DMS 273 treated with DMSO at 0.1 percent for 48 hours (cell line): Measurements from ENCODE around the gene ZXDC.
A peak's percentile ranks its signal among the peaks of the same experiment; 100 is the strongest.

Source experiments
- DNase-seq: peaks from one replicate; lab custom pipeline; 2025; lab: John Stamatoyannopoulos, UW

Gene ZXDC

GRCh38 chr3:126475413-126476114 lies at the start of gene ZXDC:
Gene ZXDC, minus strand, starts transcription at chr3:126475891. Its CDS starts 26 bp downstream, at chr3:126475865.
- DNase-seq, result peak; percentile 83

- no peak for DNase-seq
Observed at GRCh38 chr3:126525091-126525852, 49.6 kb upstream of the ZXDC start.

GRCh38 chr3:126524429-126524988 lies 48.8 kb upstream of the ZXDC start:
- no peak for DNase-seq

GRCh38 chr3:126523745-126524428 lies 48.2 kb upstream of the ZXDC start, which contains the start of gene CHST13:
Gene CHST13, plus strand, starts transcription at chr3:126524155. Its CDS starts 178 bp downstream, at chr3:126524333.
- no peak for DNase-seq

GRCh38 chr3:126522363-126522788 lies 46.7 kb upstream of the ZXDC start:
- DNase-seq, result no peak

GRCh38 chr3:126521122-126521891 lies 45.6 kb upstream of the ZXDC start:
- DNase-seq, result no peak

GRCh38 chr3:126519506-126520455 lies 44.1 kb upstream of the ZXDC start:
- no peak for DNase-seq

GRCh38 chr3:126518779-126519177 lies 43.1 kb upstream of the ZXDC start:
- DNase-seq, result no peak

GRCh38 chr3:126517986-126518778 lies 42.5 kb upstream of the ZXDC start:
- no peak for DNase-seq

- DNase-seq, result no peak
Observed at GRCh38 chr3:126517291-126517951, 41.7 kb upstream of the ZXDC start, which contains the start of gene UROC1. Gene UROC1, minus strand, starts transcription at chr3:126517773. Its CDS starts 54 bp downstream, at chr3:126517719.

- DNase-seq, result no peak
Observed at GRCh38 chr3:126516936-126517290, 41.2 kb upstream of the ZXDC start.

- DNase-seq, result no peak
Observed at GRCh38 chr3:126516152-126516935, 40.7 kb upstream of the ZXDC start.

GRCh38 chr3:126515066-126515706 lies 39.5 kb upstream of the ZXDC start:
- DNase-seq, result no peak

- DNase-seq, result no peak
Observed at GRCh38 chr3:126514161-126514560, 38.5 kb upstream of the ZXDC start.

- DNase-seq, result no peak
Observed at GRCh38 chr3:126512916-126513650, 37.4 kb upstream of the ZXDC start.

- DNase-seq, result no peak
Observed at GRCh38 chr3:126512026-126512425, 36.3 kb upstream of the ZXDC start.

GRCh38 chr3:126511291-126511690 lies 35.6 kb upstream of the ZXDC start:
- DNase-seq, result no peak
